Cardiac muscle cell (in vitro differentiated cells and primary cell): Measurements from ENCODE around the gene IL1RAPL1. TPM values are rescaled to one million over a fixed set of nuclear protein-coding genes. Genes with fewer than 3 reads are reported as not detected.

Source experiments
- DNase-seq, 2 donors: peaks; one replicate each; pipeline versions ENCODE4 v3.0.0 to v3.0.0-alpha.2; 2010 to 2017; ENCODE audit warnings: low read depth in 1 of 2, low spot score in 1 of 2
- H3K27ac ChIP-seq: fragments of 200-600 bp; sonication (generic); 2 replicates; pipeline ENCODE4 v1.5.1; 2016
- H3K27me3 ChIP-seq: fragments of 200-600 bp; sonication (generic); 2 replicates; pipeline ENCODE4 v1.6.0; 2016; ENCODE audit warnings: control low read depth
- H3K36me3 ChIP-seq: fragments of 200-600 bp; sonication (generic); 2 replicates; pipeline ENCODE4 v1.5.1; 2016; ENCODE audit warnings: control low read depth
- H3K4me1 ChIP-seq: fragments of 200-600 bp; sonication (generic); 2 replicates; pipeline ENCODE4 v1.8.1; 2017; ENCODE audit warnings: low read depth, mild to moderate bottlenecking, mixed run types
- H3K4me3 ChIP-seq: fragments of 200-600 bp; sonication (generic); 2 replicates; pipeline ENCODE4 v1.5.1; 2016; ENCODE audit warnings: mild to moderate bottlenecking
- H3K9me3 ChIP-seq: fragments of 200-600 bp; sonication (generic); 2 replicates; pipeline ENCODE4 v1.5.1; 2017; ENCODE audit warnings: low read depth, mild to moderate bottlenecking, control low read depth
- CTCF ChIP-seq: IDR thresholded peaks from 2 replicates; pipeline ENCODE4 v1.5.1; 2012; ENCODE audit warnings: low read depth, mild to moderate bottlenecking, low read length
- polyA plus RNA-seq: library from polyadenylated mRNA; unstranded; fragments of >200 nt; fragmentation: Nextera tagmentation; extraction: Ambion mirVana; gene quantifications from 2 replicates; pipeline ENCODE4 v1.2.1, GENCODE V29; 2016
- total RNA-seq: library from RNA; depleted of rRNA; stranded (reverse); fragments of >200 nt; gene quantifications from 2 replicates; pipeline ENCODE4 v1.2.3, GENCODE V29; 2016

The IL1RAPL1 gene
- total and polyA plus RNA-seq, 2 experiments from 2014 or later: 3.2 to 4.2 TPM

- no peak overlapping the region for H3K4me3 ChIP-seq
- peak in 1 of 2 donors; percentile 29 for DNase-seq
- TF ChIP-seq CTCF: peak; percentile 30
- H3K36me3 ChIP-seq: no peaks in the 10 kb centered on the region
- no peak overlapping the region for H3K27ac ChIP-seq
- H3K27me3 ChIP-seq: no peaks in the 10 kb centered on the region
- H3K4me1 ChIP-seq: no peaks in the 10 kb centered on the region
- H3K9me3 ChIP-seq: no peaks in the 10 kb centered on the region
Observed at GRCh38 chrX:29044423-29045184, 457.4 kb downstream of the IL1RAPL1 start.

GRCh38 chrX:29065477-29065876 lies 478.2 kb downstream of the IL1RAPL1 start:
- no peak for DNase-seq
- Histone ChIP-seq H3K36me3 (no peaks in the 10 kb centered on the region), H3K27ac (no peak overlapping the region), H3K4me3 (no peak overlapping the region), H3K27me3 (no peaks in the 10 kb centered on the region), H3K4me1 (no peaks in the 10 kb centered on the region), H3K9me3 (no peaks in the 10 kb centered on the region)
- TF ChIP-seq CTCF: no peak

- peak in 1 of 2 donors; percentile 1 for DNase-seq
- Histone ChIP-seq H3K9me3 (no peaks in the 10 kb centered on the region), H3K36me3 (no peaks in the 10 kb centered on the region), H3K27me3 (no peaks in the 10 kb centered on the region), H3K4me3 (no peak overlapping the region), H3K4me1 (no peaks in the 10 kb centered on the region), H3K27ac (no peak overlapping the region)
- no peak for TF ChIP-seq CTCF
Observed at GRCh38 chrX:29066516-29066915, 479.3 kb downstream of the IL1RAPL1 start.

GRCh38 chrX:29067351-29067750 lies 480.1 kb downstream of the IL1RAPL1 start:
- no peak for DNase-seq
- H3K36me3 ChIP-seq: no peaks in the 10 kb centered on the region
- no peak for TF ChIP-seq CTCF
- no peaks in the 10 kb centered on the region for H3K9me3 ChIP-seq
- no peaks in the 10 kb centered on the region for H3K4me1 ChIP-seq
- no peak overlapping the region for H3K27ac ChIP-seq
- no peaks in the 10 kb centered on the region for H3K27me3 ChIP-seq
- no peak overlapping the region for H3K4me3 ChIP-seq

- no peaks in the 10 kb centered on the region for H3K9me3 ChIP-seq
- no peaks in the 10 kb centered on the region for H3K36me3 ChIP-seq
- no peak for DNase-seq
- no peak for TF ChIP-seq CTCF
- no peak overlapping the region for H3K27ac ChIP-seq
- H3K4me3 ChIP-seq: no peak overlapping the region
- H3K4me1 ChIP-seq: peaks cover 4% of the 10 kb centered on the region
- no peaks in the 10 kb centered on the region for H3K27me3 ChIP-seq
Observed at GRCh38 chrX:29071525-29072320, 484.5 kb downstream of the IL1RAPL1 start.
